Myocyte (in vitro differentiated cells): ENCODE measurements around the gene CYTH4. TPM values are rescaled to one million over a fixed set of nuclear protein-coding genes. Genes with fewer than 3 reads are reported as not detected.

Source experiments
- DNase-seq: peaks from one replicate; pipeline ENCODE4 v3.0.0-alpha.2; 2012; ENCODE audit warnings: low read depth
- total RNA-seq: library from RNA; depleted of rRNA; stranded (reverse); fragments of >200 nt; gene quantifications from 2 replicates; pipeline ENCODE4 v1.2.3, GENCODE V29; 2014

Gene CYTH4
- total RNA-seq, 1 donor from 2014 or later = not detected

DNA sequence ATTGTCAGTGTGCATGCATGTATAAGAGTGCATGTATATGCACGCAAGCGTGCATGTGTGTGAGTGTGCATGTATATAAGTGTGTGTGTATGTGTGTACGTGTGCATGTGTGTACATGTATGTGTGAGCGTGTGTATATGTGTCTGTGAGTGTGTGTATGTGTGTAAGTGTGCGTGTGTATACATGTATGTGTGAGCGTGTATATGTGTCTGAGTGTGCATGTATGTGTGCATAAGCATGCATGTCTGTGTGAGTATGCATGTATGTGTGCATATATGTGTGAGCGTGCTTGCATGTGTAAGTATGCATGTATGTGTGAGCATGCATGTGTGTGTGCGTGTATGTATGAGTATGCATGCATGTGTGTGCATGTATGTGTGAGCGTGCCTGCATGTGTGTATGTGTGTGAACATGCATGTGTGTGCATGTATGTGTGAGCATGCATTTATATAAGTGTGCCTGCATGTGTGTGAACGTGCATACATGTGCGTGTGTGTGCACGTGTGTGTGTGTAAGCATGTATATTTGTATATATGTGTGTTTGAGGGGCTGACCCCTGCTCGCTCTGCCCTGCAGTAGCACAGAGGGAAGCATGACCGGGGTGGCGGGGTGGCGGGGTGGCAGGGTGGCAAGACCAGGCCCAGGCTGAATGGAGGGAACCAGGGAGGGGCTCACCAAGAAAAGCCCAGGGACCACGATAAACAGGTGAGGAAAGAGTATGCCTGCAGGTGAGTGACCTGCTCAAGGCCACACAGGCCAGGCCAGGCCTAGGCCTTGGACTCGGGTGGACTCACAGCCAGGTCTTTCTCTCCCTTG is 26.3 kb downstream of the CYTH4 start:
- DNase-seq = no peak

GRCh38 chr22:37309211-37310074 is 27.1 kb downstream of the CYTH4 start:
- DNase-seq = no peak

- no peak for DNase-seq
Observed at GRCh38 chr22:37310075-37310606, 27.8 kb downstream of the CYTH4 start.

DNA sequence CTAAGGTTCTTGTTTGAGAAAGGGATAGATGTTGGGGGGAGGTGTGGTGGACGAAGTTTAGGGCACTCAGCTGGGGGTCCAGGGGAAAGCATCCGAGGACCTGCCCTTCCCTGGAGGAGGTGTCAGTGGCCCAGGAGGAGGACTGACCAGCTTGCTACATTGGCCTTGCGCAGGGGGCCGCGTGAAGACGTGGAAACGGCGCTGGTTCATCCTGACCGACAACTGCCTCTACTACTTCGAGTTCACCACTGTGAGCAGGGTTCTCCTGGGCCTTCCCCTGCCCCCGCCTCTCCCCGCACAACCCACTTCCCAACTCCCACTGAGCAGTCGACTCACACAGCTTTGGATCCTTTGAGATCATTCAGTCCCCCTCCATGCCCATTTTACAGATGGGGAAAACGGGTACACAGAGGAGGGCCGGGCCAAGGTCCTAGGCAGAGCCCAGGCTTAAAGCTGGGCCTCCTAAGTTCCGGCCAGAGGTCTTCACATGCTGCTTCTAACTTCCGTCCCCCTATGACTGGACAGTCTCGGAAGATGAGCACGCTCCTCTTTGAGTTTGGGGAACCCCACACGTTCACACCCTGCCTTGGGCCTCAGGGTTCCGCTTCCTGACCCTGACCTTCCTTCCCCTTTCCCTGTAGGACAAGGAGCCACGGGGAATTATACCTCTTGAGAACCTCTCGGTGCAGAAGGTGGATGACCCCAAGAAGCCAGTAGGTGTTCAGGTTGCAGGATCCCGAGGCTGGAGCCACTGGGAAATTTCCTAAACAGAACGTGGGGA is 28.7 kb downstream of the CYTH4 start:
- DNase-seq = no peak

GRCh38 chr22:37311761-37312312 is 29.5 kb downstream of the CYTH4 start:
- no peak for DNase-seq

DNA sequence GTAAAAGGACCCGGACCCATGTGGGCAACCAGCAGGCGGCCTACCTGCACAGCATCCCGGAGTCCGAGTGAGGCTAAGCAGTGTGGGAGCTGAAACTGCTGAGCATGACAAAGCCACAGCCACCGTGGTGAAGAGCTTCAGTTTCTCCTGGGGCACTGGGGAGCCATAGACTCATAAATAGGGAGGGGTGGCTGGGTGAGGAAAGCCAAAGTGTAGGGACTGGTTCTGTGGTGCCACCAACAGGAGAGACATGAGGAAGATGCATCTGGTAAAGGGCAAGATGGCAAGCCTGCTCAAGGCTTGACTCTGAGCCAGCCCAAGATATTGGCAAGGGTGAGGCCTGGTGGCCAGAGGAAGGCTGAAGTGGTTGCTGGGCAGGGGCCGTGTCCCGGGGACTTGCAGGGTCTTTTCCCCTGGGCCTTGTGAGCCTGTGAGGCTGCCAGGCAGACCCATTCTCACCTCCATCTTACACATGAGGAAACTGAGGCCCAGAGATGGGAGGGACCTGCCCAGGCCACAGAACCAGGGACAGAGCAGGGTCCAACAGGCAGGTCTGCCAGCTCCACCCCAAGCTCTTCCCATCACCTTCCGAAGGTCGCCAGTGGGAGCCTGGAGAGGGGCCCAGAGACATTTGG is 30.4 kb downstream of the CYTH4 start:
- no peak for DNase-seq

DNA sequence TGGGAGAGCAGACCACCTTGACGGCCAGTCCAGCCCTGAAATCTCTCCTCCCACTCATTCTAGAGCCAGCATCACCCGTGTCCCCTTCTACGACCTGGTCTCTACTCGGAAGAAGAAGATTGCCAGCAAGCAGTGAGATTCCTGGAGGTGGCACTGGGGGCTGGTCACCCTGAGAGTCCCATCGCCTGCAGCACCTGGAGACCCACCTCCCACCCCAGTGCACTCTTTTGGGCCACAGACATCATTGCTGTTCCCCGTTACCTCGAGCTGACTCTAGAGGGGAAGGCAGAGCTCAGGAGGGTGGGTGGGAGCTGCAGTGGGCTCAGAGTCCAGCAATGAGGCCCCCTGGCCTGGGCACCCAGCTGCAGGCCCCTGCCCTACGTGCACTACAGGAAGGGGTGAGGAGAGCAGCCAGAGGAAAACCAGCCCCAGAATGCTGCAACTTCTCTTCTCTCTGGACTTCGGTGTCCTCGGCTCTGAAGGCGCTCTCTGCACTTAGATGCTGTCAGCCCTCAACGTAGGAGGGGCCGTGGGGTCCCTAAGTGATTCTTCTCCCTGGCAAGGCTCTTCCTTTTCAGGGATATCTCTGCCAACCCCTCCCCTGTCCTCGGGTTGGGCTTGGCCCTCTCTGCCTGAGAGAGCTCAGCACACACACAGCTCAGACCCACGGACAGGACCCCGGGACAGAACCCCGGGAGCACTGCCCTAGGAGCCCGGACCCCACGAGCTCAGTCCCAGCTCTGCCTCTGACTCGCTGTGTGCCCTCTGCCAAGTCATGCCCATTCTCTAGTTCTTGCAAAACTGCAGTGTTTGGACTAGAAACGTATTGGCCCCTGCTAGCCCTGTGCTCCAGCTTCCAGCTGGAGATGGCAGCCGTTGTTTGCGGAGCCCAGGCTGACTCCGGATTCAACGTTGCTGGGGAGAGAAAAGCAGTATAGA is 31.3 kb downstream of the CYTH4 start:
- DNase-seq = no peak

DNA sequence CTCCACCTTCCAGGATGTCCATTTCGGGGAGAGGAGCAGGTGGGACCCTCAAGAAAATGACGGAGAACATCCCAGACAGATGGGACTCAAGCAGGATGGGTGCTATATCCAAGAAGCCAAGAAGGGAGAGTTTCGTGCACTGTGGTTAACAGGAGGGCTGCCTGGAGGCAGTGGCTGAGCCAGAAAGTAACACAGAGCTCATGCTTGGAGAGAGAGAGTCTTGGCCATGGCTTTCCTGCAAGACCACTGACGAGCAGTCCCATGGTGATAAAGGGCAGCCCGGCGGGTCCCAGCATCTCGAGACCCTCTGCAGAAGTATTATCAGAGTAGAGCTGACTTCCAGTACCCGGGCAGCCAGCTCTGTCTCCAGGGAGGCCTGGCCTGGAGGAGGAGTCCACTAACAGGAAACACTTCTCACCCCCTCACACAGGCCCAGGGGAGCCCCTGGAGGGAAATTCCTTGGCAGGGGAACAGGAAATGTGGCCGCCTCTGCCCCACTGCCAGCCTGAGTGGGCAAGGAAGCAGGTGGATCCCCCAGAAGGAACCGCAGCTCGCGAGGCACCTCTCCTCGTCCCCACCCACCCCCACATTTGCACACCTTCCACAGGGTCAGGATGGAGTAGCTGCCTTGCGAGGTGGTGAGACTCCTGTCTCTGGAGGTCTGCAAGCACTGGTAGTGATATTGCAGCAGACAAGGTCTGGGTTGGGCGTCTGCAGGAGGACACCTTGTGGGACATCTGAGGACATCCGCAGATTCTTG is 32.2 kb downstream of the CYTH4 start:
- DNase-seq = no peak

DNA sequence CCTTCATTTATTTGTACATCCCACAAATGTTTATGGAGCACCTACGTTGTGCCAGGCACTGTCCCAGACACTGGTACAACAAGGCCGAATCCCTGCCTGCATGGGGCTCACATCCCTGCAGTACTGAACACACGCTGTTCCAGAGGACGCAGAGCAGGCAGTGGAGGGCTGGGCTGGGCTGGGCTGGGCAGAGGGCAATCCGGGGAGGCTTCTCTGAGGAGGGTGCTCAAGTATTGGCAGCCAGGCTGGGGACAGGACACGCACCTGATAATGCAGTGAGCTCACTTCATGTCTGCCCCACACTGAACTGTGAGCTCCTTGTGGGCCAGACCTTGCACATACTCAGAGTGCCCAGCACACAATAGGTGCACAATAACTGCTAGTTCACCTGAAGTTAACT is 34.1 kb downstream of the CYTH4 start:
- no peak for DNase-seq

DNA sequence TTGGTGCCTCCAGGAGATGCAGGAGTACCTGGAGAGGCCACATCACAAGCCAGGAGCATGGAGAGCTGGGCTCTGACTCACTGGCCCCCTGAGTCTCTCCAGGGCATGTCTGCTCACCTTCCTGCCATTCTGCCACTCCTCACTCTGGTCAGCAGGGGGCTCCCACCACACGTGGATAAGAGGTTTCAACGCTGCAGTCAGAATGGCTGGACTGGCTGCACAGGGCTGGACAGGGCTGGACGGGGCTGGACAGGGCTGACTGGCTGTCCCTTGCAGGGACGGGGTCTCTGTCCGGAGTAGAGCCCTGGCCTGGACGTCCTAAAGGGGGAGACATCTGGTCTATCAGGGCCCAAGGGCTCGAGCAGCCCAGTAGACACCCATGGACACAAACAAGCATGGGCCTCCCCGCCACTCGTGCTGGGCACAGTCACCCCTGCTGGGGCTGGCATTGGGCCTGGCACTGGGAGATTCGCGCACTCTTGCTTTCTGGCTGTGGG is 34.6 kb downstream of the CYTH4 start:
- DNase-seq = peak; percentile 90

DNA sequence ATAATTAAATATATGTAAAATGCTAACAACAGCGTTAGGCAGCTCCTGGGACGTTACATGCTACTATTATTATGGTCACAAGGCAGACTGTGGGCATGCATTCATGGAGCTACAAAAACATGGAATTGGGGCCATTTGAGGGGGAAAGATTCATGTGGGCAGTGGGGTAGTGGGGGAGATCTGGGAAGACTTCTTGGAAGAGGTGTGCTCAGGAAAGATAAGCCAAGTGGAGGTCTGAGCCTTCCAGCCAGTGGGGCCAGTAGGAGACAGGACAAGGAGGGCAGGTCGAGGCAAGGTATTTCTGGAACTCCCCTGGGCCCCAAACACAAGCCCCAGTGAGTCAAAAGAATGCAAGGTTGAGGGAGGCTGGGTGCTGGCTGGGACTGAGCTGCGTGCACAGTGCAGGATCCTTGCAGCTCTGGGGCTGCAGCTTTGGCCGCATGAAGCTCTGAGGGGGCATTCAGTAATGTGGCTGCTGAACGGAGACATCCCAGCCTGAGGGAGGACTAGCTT is 35.4 kb downstream of the CYTH4 start:
- DNase-seq = no peak

GRCh38 chr22:37318364-37319109 is 36.2 kb downstream of the CYTH4 start:
- no peak for DNase-seq

- DNase-seq = no peak
Observed at GRCh38 chr22:37319469-37319868, 37.2 kb downstream of the CYTH4 start.

DNA sequence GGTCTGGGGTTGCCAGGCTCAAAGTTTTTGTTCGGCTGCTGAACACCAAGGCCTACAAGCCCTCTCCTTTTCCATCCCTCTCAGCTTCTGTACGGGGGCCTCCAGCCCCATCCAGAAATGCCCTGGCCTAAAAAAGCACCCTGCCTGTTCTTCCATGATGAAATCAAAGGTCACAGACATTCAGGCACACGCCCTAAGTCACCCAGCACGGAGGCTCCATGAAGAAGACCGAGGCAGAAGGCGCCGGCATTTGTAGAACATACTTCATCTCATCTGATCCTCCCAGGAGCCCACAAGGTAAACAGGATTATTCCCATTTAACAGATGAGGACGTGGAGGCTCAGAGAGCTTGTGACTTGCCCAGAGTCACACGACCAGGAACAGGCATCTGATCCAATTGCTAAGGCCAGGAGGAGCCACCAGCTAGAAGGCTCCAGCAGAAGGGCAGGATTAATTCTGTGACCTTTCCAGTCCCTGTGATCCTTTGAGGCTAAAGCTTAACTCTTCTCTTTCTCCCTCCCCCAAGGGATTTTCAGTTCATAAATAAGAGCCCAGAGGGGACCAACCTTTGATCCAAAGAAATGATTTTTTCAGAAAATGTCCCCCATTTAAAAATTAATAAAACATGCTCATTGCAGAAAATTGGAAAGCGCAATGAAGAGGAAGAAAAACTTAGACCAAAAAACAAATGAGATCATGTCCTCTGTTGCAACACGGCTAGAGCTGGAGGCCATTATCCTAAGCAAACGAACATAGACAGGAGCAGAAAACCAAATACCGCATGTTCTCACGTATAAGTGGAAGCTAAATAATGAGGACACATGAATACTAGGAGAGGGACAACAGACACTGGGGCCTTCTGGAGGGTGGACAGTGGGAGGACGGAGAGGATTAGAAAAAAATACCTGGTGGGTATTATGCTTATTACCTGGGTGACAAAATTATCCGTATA is 38.7 kb downstream of the CYTH4 start:
- DNase-seq = no peak

DNA sequence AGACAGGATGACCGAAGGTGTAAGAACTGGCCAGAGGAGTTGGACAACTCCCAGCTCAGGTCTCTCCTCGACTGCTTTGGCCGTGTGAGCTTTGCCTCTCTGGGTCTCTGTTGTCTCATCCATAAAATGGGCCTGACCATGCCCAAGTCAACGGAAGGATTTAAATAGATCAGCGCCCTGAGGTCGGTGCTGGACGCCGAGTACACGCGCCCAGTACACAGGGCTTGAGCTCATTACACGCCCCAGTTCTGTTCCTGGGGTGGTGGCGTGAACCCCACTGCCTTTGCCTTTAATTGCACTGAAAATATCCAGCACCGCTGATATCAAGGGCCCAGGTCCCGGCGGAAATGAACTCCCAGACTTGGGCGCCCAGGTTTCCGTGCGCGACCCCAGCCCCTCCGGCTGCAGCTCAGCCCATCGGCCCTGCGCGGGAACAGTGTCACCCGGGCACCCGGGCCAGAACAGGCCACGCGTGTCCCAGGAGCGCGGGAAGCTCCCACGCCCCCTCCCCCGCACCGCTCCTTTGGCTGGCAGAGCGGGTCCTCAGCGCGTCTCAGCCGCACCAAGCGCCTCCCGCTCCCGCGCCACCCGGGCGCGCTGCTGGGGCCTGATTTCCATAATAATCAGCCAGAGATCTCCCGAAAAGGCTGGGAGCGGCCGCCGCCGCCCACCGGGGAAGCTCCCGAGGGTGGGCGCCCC is 42.2 kb downstream of the CYTH4 start:
- DNase-seq = no peak

DNA sequence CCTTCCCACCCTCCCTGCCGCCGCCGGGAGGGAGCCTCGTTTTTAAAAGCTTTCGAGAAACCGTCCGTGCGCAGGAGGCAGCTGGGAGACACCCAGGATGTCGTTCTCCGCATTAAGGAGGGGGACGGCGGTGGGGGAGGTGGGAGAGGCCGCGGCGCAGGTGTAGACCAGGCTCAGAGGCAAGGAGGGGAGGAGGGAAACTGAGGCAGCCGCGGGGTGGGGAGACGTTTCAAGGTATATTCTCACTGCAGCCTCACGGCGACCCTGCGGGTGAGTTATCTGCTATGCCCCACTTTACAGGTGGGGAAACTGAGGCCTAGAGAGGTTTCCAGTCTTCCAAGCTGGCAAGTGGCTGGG is 42.7 kb downstream of the CYTH4 start:
- DNase-seq = no peak
